ENCODE results near the gene OBSCN. TPM values are rescaled to one million over a fixed set of nuclear protein-coding genes. Genes with fewer than 3 reads are reported as not detected.
A peak's percentile ranks its signal among the peaks of the same experiment; 100 is the strongest.

Gene OBSCN
- total and polyA plus RNA-seq, 2 of the 13 experiments (the other 11 are each of a cell fraction or from before 2014, with no cell fraction given) = 0.20 TPM

GRCh38 chr1:228394571-228395394 lies 186.9 kb downstream of the OBSCN start (continued):
- TF ChIP-seq ZNF280D (CRISPR knock-in tag; IDR thresholded peaks at IDR 0.05) (no peak), ESRRA (CRISPR knock-in tag; IDR thresholded peaks at IDR 0.05; ENCODE audit: low read depth) (peak; percentile 99), JUNB (CRISPR knock-in tag; IDR thresholded peaks at IDR 0.05; ENCODE audit: borderline replicate concordance) (no peak), ZBTB44 (CRISPR knock-in tag; IDR thresholded peaks at IDR 0.05) (no peak), KDM5A (IDR thresholded peaks at IDR 0.05; ENCODE audit: borderline replicate concordance, low read length) (no peak), ETS1 (CRISPR knock-in tag; IDR thresholded peaks at IDR 0.05) (no peak), NR2F1 (CRISPR knock-in tag; IDR thresholded peaks at IDR 0.05) (0 out of 4 replicates have a peak, but pooled peaks of 1 of the 2 experiments have one; percentile 13), LRRFIP1 (CRISPR knock-in tag; conservative IDR thresholded peaks at IDR 0.05) (no peak), ZNF614 (CRISPR knock-in tag; IDR thresholded peaks at IDR 0.05; ENCODE audit: borderline replicate concordance) (no peak), MAZ (IDR thresholded peaks at IDR 0.05; ENCODE audit: borderline replicate concordance, low read depth, low read length) (no peak), MAZ (CRISPR knock-in tag; IDR thresholded peaks at IDR 0.05; ENCODE audit: low read depth) (no peak), KLF13 (CRISPR knock-in tag; IDR thresholded peaks at IDR 0.05) (no peak), ZNF557 (CRISPR knock-in tag; IDR thresholded peaks at IDR 0.05) (no peak), PAXIP1 (CRISPR knock-in tag; conservative IDR thresholded peaks at IDR 0.05) (peak; percentile 19; the same call in 1 of the 2 replicates), SALL1 (CRISPR knock-in tag; IDR thresholded peaks at IDR 0.05) (peak; percentile 45), RARA (CRISPR knock-in tag; IDR thresholded peaks at IDR 0.05) (0 out of 2 replicates have a peak, but pooled peaks have one; percentile 28)
